ENCODE results near the gene ANXA9.

Gene ANXA9

GRCh38 chr1:150992626-150993025 is 10.5 kb downstream of the ANXA9 start:
- no peak for DNase-seq
- in situ Hi-C loops (cut with HindIII; ENCODE audit: low pct_ligation_motif_present, low sequenced_read_pairs), result no loop called here
- no peak for TF ChIP-seq CTCF (IDR thresholded peaks at IDR 0.05; ENCODE audit: low read depth, low read length, missing control alignments)

GRCh38 chr1:150994248-150994647 is 12.2 kb downstream of the ANXA9 start:
- Histone ChIP-seq H3K27ac (no peak overlapping the region), H3K4me3 (ENCODE audit: low read depth, low read length) (no peak overlapping the region), H3K36me3 (replicated peaks) (peaks cover 3% of the 10 kb centered on the region), H3K27me3 (replicated peaks) (no peaks in the 10 kb centered on the region)
- in situ Hi-C loops (cut with HindIII; ENCODE audit: low pct_ligation_motif_present, low sequenced_read_pairs), result no loop called here
- DNase-seq, result no peak
- no peak for TF ChIP-seq CTCF (IDR thresholded peaks at IDR 0.05; ENCODE audit: low read depth, low read length, missing control alignments)

More at GRCh38 chr1:150992626-150993025, 10.5 kb downstream of the ANXA9 start:
- Histone ChIP-seq H3K36me3 (replicated peaks) (no peaks in the 10 kb centered on the region), H3K27me3 (replicated peaks) (no peaks in the 10 kb centered on the region), H3K27ac (no peak overlapping the region), H3K4me3 (ENCODE audit: low read depth, low read length) (no peak overlapping the region)

GRCh38 chr1:150995460-150995859 is 13.4 kb downstream of the ANXA9 start:
- in situ Hi-C loops (cut with HindIII; ENCODE audit: low pct_ligation_motif_present, low sequenced_read_pairs), result no loop called here
- no peak overlapping the region for H3K4me3 ChIP-seq (ENCODE audit: low read depth, low read length)
- peaks cover 3% of the 10 kb centered on the region for H3K36me3 ChIP-seq (replicated peaks)
- no peak for TF ChIP-seq CTCF (IDR thresholded peaks at IDR 0.05; ENCODE audit: low read depth, low read length, missing control alignments)
- no peak overlapping the region for H3K27ac ChIP-seq
- H3K27me3 ChIP-seq (replicated peaks), result no peaks in the 10 kb centered on the region
- no peak for DNase-seq

GRCh38 chr1:150995896-150996295 is 13.8 kb downstream of the ANXA9 start:
- Histone ChIP-seq H3K27me3 (replicated peaks) (no peaks in the 10 kb centered on the region), H3K27ac (no peak overlapping the region), H3K4me3 (ENCODE audit: low read depth, low read length) (no peak overlapping the region), H3K36me3 (replicated peaks) (peaks cover 3% of the 10 kb centered on the region)
- TF ChIP-seq CTCF (IDR thresholded peaks at IDR 0.05; ENCODE audit: low read depth, low read length, missing control alignments), result peak; percentile 73
- in situ Hi-C loops (cut with HindIII; ENCODE audit: low pct_ligation_motif_present, low sequenced_read_pairs), result no loop called here
- DNase-seq, result no peak

GRCh38 chr1:150997126-150997872 is 15.2 kb downstream of the ANXA9 start:
- no peak for TF ChIP-seq CTCF (IDR thresholded peaks at IDR 0.05; ENCODE audit: low read depth, low read length, missing control alignments)
- Histone ChIP-seq H3K27ac (no peak overlapping the region), H3K27me3 (replicated peaks) (no peaks in the 10 kb centered on the region), H3K4me3 (ENCODE audit: low read depth, low read length) (no peak overlapping the region), H3K36me3 (replicated peaks) (peaks cover 3% of the 10 kb centered on the region)
- in situ Hi-C loops (cut with HindIII; ENCODE audit: low pct_ligation_motif_present, low sequenced_read_pairs), result no loop called here
- DNase-seq, result no peak

- Histone ChIP-seq H3K27ac (no peak overlapping the region), H3K27me3 (replicated peaks) (no peaks in the 10 kb centered on the region), H3K4me3 (ENCODE audit: low read depth, low read length) (no peak overlapping the region), H3K36me3 (replicated peaks) (peaks cover 3% of the 10 kb centered on the region)
- in situ Hi-C loops (cut with HindIII; ENCODE audit: low pct_ligation_motif_present, low sequenced_read_pairs), result no loop called here
- no peak for TF ChIP-seq CTCF (IDR thresholded peaks at IDR 0.05; ENCODE audit: low read depth, low read length, missing control alignments)
- DNase-seq, result no peak
Measured at GRCh38 chr1:150997949-150998348, 15.9 kb downstream of the ANXA9 start.
